HG03103 (cell line): ENCODE results near the gene CFAP46.

Experiments used
- ATAC-seq: cut with Tn5 transposase; IDR thresholded peaks from one replicate; pipeline ENCODE4 v1.9.1; 2021; ENCODE audit warnings: low read depth; ENCODE audit not compliant: unreplicated experiment

Gene CFAP46

DNA sequence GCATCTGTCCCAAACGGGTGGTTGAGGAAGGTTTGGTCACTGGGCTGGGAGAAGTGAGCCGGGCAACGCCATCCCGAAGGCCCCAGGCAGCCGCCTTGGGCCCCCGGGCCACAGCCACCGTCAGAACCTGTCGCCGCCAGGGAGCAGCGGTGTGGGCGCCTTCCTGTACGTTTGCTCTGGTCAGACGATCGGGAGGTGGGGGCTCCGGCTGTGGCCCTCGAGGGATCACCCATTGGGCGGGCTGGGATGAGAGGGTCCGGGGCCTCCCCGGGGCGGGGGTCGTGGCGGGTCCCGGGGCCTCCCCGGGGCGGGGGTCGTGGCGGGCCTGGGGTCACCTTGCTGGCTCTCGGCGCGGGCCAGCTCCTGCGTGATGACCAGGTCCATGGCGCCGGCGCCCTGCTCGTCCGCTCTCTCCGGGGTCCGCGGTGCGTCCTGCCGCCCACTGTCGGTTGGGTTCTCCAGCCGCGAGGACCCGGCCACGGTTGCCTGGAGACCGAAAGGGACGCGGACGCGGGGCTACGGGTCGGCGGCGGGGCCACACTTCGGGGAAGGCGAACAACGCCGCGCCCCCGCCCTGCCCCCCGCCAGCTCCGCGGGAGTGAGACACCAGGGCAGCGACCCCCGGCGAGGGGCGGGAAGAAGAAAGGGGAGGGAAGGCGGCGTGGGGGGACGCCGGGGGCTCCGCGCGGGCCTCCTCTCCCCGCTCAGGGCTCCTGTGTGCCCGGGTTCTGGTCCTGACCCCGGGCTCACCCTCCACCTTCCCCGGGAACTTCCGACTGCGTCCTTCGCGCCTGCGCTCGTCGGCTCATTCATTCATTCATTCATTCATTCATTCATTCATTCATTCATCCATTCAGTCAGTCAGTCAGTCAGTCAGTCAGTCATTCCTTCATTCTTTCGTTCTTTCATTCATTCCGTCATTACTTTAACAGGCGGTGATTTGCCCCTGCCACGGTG is at the start of gene CFAP46:
CFAP46 (minus strand) TSS at position 470 of the 957 bp plus-strand sequence; CDS start at position 384, 86 bp downstream.
- no peak for ATAC-seq

DNA sequence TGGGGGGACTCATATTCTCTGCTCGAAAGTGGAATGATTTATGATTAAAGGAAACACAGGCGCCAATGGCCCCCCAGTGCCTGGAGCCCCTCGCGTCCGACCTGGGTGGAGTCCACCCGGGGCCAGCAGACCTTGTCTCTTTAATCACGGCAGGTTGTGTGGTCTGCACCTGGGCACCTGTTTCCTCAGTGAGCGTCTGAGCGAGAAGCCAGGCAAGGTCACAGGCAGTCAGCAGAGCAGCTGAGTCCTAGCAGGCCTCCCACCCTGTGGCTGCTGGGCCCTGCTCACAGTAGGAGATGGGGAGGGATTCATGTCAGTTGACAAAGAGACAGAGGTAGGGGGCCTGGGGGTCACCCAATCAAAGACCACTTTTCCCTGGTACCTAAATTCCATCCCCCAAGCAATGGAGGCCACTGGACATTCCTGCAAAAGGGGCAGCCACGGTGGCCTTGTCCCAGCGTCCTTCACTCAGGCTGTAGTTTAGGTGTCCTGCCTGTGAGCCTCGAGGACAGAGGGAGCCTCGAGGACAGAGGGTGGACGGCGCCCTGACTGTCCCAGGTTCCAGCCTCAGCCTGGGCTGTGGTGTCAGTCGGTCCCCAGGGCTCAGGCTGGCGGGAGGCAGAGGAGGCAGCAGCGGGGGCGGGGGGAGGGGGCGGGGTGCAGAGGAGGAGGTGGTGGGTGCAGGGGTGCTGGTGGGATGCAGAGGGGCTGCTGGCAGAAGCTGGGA is 49.5 kb upstream of the CFAP46 start:
- no peak for ATAC-seq

DNA sequence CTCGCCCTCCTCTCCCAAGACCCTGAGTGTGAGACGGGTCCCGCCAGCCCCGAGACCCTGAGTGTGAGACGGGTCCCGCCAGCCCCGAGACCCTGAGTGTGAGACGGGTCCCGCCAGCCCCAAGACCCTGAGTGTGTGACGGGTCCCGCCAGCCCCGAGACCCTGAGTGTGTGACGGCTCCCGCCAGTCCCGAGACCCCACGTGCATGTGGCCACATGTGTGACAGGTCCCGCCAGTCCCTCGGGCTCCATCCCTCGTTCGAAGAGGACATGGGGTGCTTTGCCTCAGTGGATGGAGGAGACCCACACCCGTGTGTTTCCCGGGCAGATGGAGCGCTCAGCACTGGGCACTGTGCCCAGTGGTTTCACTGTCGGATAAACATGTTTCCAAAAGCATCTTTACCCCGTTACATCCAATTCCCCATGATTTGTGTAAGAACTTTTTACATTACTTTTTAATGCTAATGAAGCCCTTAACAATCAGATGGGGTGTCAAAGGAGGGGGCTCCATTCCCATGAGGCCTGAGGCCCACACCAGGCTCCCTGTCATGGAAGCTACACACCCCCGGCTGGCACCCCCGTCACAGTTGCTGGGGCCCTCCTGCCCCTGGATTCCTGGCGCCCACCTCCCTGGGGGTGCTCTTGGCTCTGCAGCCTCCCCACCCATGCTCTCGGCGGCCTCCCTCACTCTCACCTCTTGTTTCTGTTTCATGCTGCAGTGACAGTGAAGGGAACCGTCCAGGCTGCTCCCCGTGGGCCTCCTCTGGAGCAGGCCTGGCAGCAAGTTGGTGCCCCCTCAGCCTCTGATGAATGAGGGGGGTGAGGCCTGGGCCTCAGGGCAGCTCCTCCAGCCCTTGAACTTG is 48.5 kb upstream of the CFAP46 start:
- no peak for ATAC-seq

DNA sequence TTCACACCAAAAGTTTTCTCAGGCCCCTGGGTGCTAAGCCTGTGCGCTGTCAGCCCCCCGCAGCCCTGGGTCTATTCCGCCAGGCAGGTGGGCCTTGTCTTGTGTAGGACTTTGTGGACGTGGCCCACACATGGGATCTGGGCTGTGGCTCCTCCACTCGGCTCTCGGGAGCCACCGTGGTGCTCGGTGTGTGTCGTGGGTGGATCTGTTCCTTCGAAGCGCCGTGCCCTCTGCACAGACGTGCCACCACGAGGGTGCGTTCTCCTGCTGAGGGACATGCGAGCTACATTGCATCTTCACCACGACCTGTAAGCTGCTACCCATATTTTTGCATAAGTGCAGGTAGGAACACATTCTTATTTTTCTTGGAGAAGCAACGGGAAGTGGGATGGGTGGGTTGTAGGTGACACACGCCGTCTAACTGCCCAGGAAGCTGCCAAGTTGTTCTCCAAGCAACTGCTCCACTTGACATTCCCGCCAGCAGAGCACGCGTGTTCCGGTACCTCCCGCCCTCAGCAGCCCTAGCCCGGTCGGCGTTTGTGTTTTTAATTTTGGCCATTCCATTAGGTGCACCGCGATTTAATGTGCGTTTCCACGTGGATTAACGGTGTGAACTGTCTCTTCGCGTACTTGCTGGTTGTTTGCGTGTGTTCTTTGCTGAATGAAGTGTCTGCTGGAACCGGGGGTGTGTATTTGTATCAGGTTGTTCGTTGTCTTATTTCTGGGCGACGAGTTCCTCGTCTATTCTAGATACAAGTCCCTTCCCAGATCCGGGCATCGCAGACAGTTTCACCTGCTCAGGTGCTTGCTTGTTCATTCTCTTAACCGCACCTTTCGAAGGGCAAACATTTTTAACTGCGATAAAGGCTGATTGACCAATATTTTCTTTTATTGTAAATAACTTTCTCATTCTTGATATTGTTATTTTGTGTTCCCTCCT is 47.4 kb upstream of the CFAP46 start:
- no peak for ATAC-seq

GRCh38 chr10:132988988-132989387 is 46.6 kb upstream of the CFAP46 start:
- ATAC-seq, result no peak

DNA sequence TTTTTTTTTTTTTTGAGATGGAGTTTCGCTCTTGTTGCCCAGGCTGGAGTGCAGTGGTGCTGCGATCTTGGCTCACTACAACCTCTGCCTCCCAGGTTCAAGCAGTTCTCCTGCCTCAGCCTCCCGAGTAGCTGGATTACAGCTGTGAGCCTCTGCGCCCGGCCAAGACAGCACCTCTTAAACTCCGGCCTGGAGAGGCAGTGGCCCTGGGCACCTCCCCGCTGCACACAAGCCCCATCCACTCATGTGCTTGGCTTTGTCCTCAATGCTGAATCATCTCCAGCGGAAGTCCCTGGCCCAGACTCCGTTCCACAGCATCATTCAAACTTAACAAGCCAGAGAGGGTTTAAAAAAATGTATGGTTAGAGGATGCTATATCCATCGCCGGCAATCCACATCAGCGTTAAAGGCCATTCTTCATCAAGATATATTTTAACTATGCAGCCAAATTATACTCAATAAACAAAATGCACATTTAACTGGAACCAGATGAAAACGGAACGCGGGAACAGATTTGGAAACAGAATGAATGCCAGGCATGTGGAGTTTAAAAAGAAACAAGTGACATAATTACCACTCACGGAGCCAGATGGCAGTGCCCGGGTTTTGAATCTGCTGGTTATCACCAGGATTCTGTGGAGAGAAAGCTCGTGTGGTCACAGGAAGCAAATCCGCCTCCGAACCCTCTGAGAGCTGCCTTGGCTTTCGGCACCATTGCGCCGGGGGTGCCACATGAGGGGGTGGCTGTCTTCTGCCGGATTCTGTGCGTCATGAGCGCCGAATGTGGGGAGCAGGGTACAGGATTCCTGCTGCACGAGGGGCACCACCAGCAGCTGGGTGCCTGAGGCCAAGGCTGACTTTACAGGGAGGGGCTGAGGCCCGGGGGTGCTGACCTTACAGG is 45.6 kb upstream of the CFAP46 start:
- ATAC-seq, result no peak

DNA sequence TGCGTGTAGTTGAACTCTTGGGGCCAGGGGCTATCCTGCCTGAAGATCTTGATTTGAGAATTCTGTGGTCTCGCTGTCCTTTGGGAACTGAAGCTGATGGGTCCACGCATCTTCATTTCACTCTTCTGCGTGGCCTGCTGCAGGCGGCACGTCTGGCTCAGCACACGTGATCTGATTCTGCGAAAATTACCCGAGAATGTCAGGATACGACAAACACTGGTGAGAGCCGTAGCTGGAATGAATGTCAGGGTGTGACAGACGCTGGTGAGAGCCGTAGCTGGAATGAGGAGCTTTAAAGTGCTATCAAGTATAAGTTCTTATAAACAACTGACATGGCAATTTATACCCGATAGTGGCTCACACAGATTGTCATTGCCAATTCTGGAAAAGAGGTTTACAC is 44.6 kb upstream of the CFAP46 start:
- no peak for ATAC-seq

- ATAC-seq, result no peak
Observed at GRCh38 chr10:132986576-132986975, 44.2 kb upstream of the CFAP46 start.

DNA sequence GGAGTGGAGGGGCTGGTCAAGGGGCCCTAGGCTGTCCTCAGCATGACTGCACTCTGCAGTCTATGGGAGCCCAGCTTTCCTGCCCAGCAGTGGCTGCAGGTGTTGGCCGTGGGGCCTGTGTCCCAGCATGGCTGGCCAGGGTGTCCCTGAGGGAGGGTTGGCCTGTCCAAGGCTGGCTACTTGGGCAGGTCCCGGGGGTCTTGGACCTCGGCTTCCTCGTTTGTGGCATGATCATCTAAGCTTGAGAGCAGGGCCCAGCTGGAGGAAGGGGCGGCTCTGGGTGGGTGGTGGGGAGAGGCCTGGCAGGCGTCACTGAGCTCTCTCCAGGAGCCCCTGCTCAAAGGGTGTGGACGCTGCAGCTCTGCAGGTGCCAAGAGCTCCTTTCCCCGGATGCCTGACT is 43.7 kb upstream of the CFAP46 start:
- no peak for ATAC-seq

GRCh38 chr10:132985546-132985900 is 43.2 kb upstream of the CFAP46 start:
- ATAC-seq, result no peak

DNA sequence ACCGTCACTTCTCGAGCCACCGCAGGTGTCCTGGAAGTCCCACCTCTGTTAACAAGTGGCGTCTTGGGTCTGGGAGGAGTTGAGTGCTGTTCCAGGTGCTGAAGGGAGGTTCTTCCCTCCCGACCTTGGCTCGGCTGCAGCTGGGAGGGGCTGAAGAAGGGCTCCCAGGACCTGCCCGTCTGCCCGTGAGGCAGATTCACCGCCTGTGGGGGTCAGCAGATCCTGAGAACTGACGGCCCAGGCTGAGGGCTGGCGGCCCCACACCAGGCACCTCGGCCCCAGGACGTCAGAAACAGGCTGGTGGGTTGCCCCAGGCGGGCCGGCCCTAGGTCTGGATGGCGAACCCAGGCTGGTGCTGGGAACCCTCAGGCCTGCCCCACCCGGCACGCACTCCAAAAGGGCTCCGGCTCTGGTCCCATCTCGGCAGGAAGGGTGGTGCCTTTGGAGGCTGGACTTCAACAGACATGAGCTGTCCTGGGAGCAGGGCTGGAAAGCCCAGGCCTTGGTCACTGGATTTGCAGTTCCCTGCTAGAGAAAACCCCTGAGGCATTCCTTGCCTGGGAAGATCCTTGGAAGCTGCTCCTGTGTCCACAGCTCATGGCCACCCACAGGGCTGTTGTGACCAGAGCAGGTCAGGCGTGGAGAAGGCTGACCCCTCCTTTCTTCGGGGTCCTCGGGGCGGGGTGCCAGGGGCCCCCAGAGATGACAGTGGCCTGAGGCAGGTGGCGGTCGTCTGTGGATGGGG is 42.6 kb upstream of the CFAP46 start:
- ATAC-seq, result no peak

- no peak for ATAC-seq
Observed at GRCh38 chr10:132984008-132984295, 41.6 kb upstream of the CFAP46 start.

DNA sequence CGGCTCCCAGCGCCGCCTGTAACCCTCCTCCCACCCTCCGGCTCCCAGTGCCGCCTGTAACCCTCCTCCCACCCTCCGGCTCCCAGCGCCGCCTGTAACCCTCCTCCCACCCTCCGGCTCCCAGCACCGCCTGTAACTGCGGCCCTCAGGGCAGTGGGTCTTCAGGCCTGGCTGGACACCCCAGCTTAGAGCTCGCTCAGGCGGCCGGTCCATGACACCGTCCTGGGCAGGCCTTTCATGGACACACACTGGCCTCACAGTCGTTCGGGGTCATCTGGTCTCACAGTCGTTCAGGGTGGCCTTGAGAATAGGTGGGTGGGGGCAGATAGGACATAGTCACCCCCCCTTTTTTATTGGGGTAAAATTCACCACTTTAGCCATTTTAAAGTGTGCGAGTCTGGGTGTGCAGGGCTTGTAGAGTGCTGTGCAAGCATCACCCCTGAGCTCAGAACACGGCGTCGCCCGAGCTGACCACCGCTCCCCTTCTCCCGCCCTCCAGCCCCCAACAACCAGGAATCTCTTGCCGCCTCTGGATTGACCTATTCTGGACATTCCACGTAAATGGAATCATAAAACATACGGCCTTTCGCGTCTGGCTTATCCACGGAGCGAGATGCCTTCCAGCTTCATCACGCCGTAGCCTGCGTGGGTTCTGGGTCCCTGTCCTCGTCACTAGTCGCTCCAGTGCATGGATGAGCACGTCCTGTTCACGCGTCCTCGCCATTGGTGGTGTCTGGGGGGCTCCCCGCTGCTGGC is 41.1 kb upstream of the CFAP46 start:
- no peak for ATAC-seq

GRCh38 chr10:132982301-132982989 is 40.1 kb upstream of the CFAP46 start:
- no peak for ATAC-seq

DNA sequence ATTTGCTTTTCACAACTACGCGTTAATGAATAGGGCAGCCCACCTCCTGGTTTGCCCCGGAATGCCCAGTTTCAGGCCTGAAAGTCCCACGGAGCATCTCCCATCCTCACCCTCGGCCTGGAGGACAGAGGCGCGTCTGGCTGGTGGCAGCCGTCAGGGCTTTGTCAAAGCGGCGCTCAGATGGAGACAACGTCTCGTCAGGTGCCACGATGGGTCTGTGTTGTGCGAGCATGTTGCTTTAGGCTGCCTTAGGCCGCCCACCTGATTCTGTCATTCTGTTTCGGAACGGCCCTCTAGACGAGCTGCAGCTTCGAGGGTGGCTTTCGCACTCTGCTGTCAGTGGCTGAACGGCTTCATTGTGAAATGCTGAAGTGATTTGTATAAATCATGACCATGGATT is 39.4 kb upstream of the CFAP46 start:
- ATAC-seq, result no peak

DNA sequence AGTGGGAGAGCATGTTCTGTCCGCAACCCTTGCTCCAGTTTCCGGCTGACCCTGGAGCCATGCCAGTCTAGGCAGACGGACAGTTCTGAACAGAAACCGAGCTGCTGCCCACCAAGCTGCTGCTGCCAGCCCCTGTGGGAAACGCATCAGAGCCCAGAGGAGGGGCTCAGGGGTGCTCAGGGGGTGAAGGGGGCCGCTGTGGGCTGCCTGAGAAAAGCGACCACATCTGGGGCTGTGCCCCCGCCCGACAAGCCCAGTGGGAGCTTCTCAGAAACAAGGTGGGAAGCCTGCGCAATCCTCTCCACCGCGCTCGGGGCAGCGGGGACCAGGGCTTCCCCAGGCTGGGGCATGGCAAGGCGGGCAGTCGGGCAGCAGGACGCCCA is 38.8 kb upstream of the CFAP46 start:
- no peak for ATAC-seq
